Stomach (tissue), 9 donors: ENCODE data around the gene FADS3. TPM values are rescaled to one million over a fixed set of nuclear protein-coding genes. Genes with fewer than 3 reads are reported as not detected.

ENCODE experiments used
- DNase-seq, 2 donors: peaks; one replicate each; pipeline versions ENCODE4 v3.0.0 to v3.0.0-alpha.2; 2013 to 2019
- H3K27ac ChIP-seq, 5 donors: fragments of 200-600 bp in 4 of 5; sonication (generic) in 4 of 5; one replicate each; pipeline ENCODE4 v1.5.1; 2013 to 2019; ENCODE audit warnings: mild to moderate bottlenecking in 1 of 5, moderate library complexity in 1 of 5
- H3K27me3 ChIP-seq, 3 donors: fragments of 200-600 bp; sonication (generic); one replicate each; pipeline ENCODE4 v1.5.1; 2017 to 2019; ENCODE audit warnings: mixed run types in 1 of 3
- H3K36me3 ChIP-seq, 4 donors: fragments of 200-600 bp; sonication (generic); 1 replicate in 3 of 4; 2 replicates in 1 of 4; pipeline ENCODE4 v1.5.1; 2016 to 2019
- H3K4me1 ChIP-seq, 4 donors: fragments of 200-600 bp; sonication (generic); one replicate each; pipeline ENCODE4 v1.5.1; 2016 to 2019
- H3K4me3 ChIP-seq, 4 donors: fragments of 200-600 bp; sonication (generic) in 3 of 4; one replicate each; pipeline ENCODE4 v1.5.1; 2016 to 2019; ENCODE audit warnings: mild to moderate bottlenecking in 1 of 4
- H3K9me3 ChIP-seq, 4 donors: fragments of 200-600 bp; sonication (generic); one replicate each; pipeline ENCODE4 v1.5.1; 2016 to 2019
- CTCF ChIP-seq, 7 experiments: fragments of 450-650 bp in 4 of 7; fragments of 200-600 bp in 3 of 7; sonication (generic) in 3 of 7; IDR thresholded peaks; one replicate each; pipeline ENCODE4 v1.5.1; 2016 to 2019; ENCODE audit warnings: antibody characterized with exemption in 7 of 7, control low read depth in 2 of 7, mild to moderate bottlenecking in 1 of 7
- EP300 ChIP-seq: sonication (generic); formaldehyde crosslinking; IDR thresholded peaks from one replicate; pipeline ENCODE4 v1.6.1; 2017; ENCODE audit warnings: antibody characterized with exemption
- POLR2A ChIP-seq, 4 donors: fragments of 450-650 bp; IDR thresholded peaks; one replicate each; pipeline ENCODE4 v1.6.1; 2016; ENCODE audit warnings: antibody characterized with exemption in 4 of 4, control low read depth in 2 of 4, mild to moderate bottlenecking in 1 of 4, moderate library complexity in 1 of 4
- POLR2AphosphoS5 ChIP-seq, 3 donors: sonication (generic); formaldehyde crosslinking; IDR thresholded peaks; one replicate each; pipeline ENCODE4 v1.6.1; 2016; ENCODE audit warnings: antibody characterized with exemption in 3 of 3
- WGBS, 5 donors: extraction: QIAGEN DNeasy Blood & Tissue Kit in 3 of 5; methylation state at CpG; one replicate each; pipeline versions ENCODE4 v1.1.5 to v1.1.7; 2013 to 2018; 5-methylcytosine and 5-hydroxymethylcytosine counted together
- intact Hi-C: fragments of 100-400 bp; cut with DNase I; formaldehyde crosslinking; loops from one replicate; pipeline ENCODE4 v1.15.1; 2023; ENCODE audit warnings: low total_unique reads
- polyA plus RNA-seq, 3 donors: library from polyadenylated mRNA; stranded (reverse); fragments of 200-250 nt; gene quantifications; one replicate each; pipeline ENCODE4 v1.2.3, GENCODE V29; 2013
- total RNA-seq, 5 donors: library from RNA; depleted of rRNA; stranded (reverse); fragments of >200 nt; gene quantifications; one replicate each; pipeline versions ENCODE4 v1.1.0 to v1.2.3, GENCODE V29; 2014 to 2016
- donor health status: healthy with polysubstance abuse.
- donor health status: Bipolar disorder and iron deficiency.
- donor health status: healthy.

The FADS3 gene
- total and polyA plus RNA-seq, 8 donors = 2.6 to 140 (median 17.5) TPM

- Histone ChIP-seq H3K27me3 (no peaks in the 10 kb centered on the region), H3K4me1 (no peaks in the 10 kb centered on the region), H3K36me3 (peaks cover 0 to 82% (median 26%) of the 10 kb centered on the region in 4 donors), H3K4me3 (no peak overlapping the region), H3K9me3 (no peaks in the 10 kb centered on the region), H3K27ac (no peak overlapping the region)
- DNase-seq = no peak
- intact Hi-C loops = no loop called here
- WGBS, 5 donors = 86 to 89% (median 87%) methylated on average over 10 of the region's 10 CpGs
- TF ChIP-seq CTCF (IDR thresholded peaks at IDR 0.05) = no peak
- TF ChIP-seq POLR2A (IDR thresholded peaks at IDR 0.05) = no peak
- TF ChIP-seq POLR2AphosphoS5 (IDR thresholded peaks at IDR 0.05) = no peak
- TF ChIP-seq EP300 = no peak
Observed at GRCh38 chr11:61846362-61847020, 44.9 kb downstream of the FADS3 start.

- no peaks in the 10 kb centered on the region for H3K9me3 ChIP-seq
- 85 to 88% (median 85%) methylated on average over 16 of the region's 16 CpGs for WGBS, 5 donors
- no peak for TF ChIP-seq CTCF (IDR thresholded peaks at IDR 0.05)
- no peak for TF ChIP-seq POLR2A (IDR thresholded peaks at IDR 0.05)
- intact Hi-C loops = no loop called here
- DNase-seq = no peak
- H3K4me3 ChIP-seq = no peak overlapping the region
- no peak overlapping the region for H3K27ac ChIP-seq
- H3K4me1 ChIP-seq = no peaks in the 10 kb centered on the region
- no peaks in the 10 kb centered on the region for H3K27me3 ChIP-seq
- peaks cover 0 to 83% (median 25%) of the 10 kb centered on the region in 4 donors for H3K36me3 ChIP-seq
Observed at GRCh38 chr11:61844909-61845565, 46.3 kb downstream of the FADS3 start.

GRCh38 chr11:61842528-61842820 lies 48.9 kb downstream of the FADS3 start:
- Histone ChIP-seq H3K27ac (no peak overlapping the region), H3K4me1 (no peaks in the 10 kb centered on the region), H3K9me3 (no peaks in the 10 kb centered on the region), H3K27me3 (no peaks in the 10 kb centered on the region), H3K36me3 (peaks cover 0 to 82% (median 10%) of the 10 kb centered on the region in 4 donors), H3K4me3 (no peak overlapping the region)
- no peak for DNase-seq
- 90 to 96% (median 93%) methylated on average over 4 to 7 of the region's 7 CpGs for WGBS, 5 donors
- intact Hi-C loops = no loop called here
- no peak for TF ChIP-seq EP300
- TF ChIP-seq POLR2AphosphoS5 (IDR thresholded peaks at IDR 0.05) = no peak
- no peak for TF ChIP-seq POLR2A (IDR thresholded peaks at IDR 0.05)
- no peak for TF ChIP-seq CTCF (IDR thresholded peaks at IDR 0.05)

GRCh38 chr11:61841636-61842527 lies 49.5 kb downstream of the FADS3 start:
- H3K27me3 ChIP-seq = no peaks in the 10 kb centered on the region
- H3K4me1 ChIP-seq = no peaks in the 10 kb centered on the region
- intact Hi-C loops = no loop called here
- no peaks in the 10 kb centered on the region for H3K9me3 ChIP-seq
- H3K36me3 ChIP-seq = peaks cover 0 to 77% (median 10%) of the 10 kb centered on the region in 4 donors
- no peak overlapping the region for H3K27ac ChIP-seq
- no peak for DNase-seq
- WGBS, 5 donors = 77 to 89% (median 85%) methylated on average over 12 of the region's 12 CpGs
- no peak overlapping the region for H3K4me3 ChIP-seq
- TF ChIP-seq POLR2AphosphoS5 (IDR thresholded peaks at IDR 0.05) (no peak), POLR2A (IDR thresholded peaks at IDR 0.05) (no peak), CTCF (IDR thresholded peaks at IDR 0.05) (no peak)
